ENCODE results near the gene IZUMO4.

GRCh38 chr19:2103045-2103707 lies 6.5 kb downstream of the IZUMO4 start:
- TF ChIP-seq CTCF (IDR thresholded peaks at IDR 0.05), result no peak
- TF ChIP-seq POLR2A (IDR thresholded peaks at IDR 0.05), result no peak
- no peak for TF ChIP-seq POLR2AphosphoS5 (IDR thresholded peaks at IDR 0.05)
